Progenitor cell of endocrine pancreas (in vitro differentiated cells): ENCODE data around the gene SDK2. TPM values are rescaled to one million over a fixed set of nuclear protein-coding genes. Genes with fewer than 3 reads are reported as not detected.

Source experiments
- DNase-seq: peaks from one replicate; pipeline ENCODE4 v3.0.0; 2021; ENCODE audit warnings: low spot score; ENCODE audit not compliant: unreplicated experiment
- H3K27ac Mint-ChIP-seq: 2 replicates; pipeline ENCODE4 v1.8.0; 2021; ENCODE audit warnings: mild to moderate bottlenecking, moderate library complexity, mixed read lengths
- H3K27me3 Mint-ChIP-seq: 2 replicates; pipeline ENCODE4 v1.8.0; 2021; ENCODE audit warnings: mixed read lengths
- H3K36me3 Mint-ChIP-seq: 2 replicates; pipeline ENCODE4 v1.8.0; 2022; ENCODE audit warnings: mixed read lengths; ENCODE audit not compliant: insufficient read depth
- H3K4me1 Mint-ChIP-seq: 2 replicates; pipeline ENCODE4 v1.8.0; 2021; ENCODE audit warnings: low read depth, mixed read lengths
- H3K4me3 Mint-ChIP-seq: 2 replicates; pipeline ENCODE4 v1.8.0; 2021; ENCODE audit warnings: low read depth, mild to moderate bottlenecking, moderate library complexity, mixed read lengths
- H3K9me3 Mint-ChIP-seq: 2 replicates; pipeline ENCODE4 v1.8.0; 2021; ENCODE audit warnings: low read depth, mixed read lengths
- total RNA-seq: library from RNA; stranded (reverse); gene quantifications from 2 replicates; pipeline ENCODE4 v1.2.1, GENCODE V29; 2021
- TF ChIP-seq, protein P1 (sequence below): fragments of 200-600 bp; sonication (generic); IDR thresholded peaks from one replicate; pipeline ENCODE4 v1.5.0; 2021; ENCODE audit warnings: antibody characterized with exemption, mild to moderate bottlenecking; ENCODE audit not compliant: unreplicated experiment

Gene SDK2
- total RNA-seq, 1 donor from 2014 or later, result 6.7 TPM

DNA sequence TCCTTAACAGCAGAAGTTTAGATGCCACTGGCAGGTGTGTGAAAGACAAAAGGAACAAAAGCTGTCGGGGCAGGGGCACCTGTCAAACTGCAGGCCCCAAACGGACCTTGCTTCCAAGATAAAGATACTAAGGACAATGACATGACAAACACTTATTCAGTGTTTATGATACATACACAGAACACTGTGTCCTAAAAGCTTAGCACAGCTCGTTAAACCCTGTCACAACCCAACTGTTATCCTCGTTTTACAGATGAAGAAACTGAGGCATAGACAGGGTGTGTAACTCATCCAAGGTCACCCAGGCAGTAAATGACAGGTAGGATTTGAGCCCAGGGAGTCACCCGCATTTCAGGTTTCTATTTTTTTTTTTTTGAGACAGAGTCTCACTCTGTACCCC lies 9.6 kb downstream of the SDK2 start:
- H3K9me3 Mint-ChIP-seq, result no peaks in the 10 kb centered on the region
- DNase-seq, result no peak
- peak overlapping the region; percentile 49 for H3K27ac Mint-ChIP-seq
- no peaks in the 10 kb centered on the region for H3K36me3 Mint-ChIP-seq
- no peak overlapping the region for H3K4me3 Mint-ChIP-seq
- H3K27me3 Mint-ChIP-seq, result peaks cover 6% of the 10 kb centered on the region
- TF ChIP-seq, protein P1, sequence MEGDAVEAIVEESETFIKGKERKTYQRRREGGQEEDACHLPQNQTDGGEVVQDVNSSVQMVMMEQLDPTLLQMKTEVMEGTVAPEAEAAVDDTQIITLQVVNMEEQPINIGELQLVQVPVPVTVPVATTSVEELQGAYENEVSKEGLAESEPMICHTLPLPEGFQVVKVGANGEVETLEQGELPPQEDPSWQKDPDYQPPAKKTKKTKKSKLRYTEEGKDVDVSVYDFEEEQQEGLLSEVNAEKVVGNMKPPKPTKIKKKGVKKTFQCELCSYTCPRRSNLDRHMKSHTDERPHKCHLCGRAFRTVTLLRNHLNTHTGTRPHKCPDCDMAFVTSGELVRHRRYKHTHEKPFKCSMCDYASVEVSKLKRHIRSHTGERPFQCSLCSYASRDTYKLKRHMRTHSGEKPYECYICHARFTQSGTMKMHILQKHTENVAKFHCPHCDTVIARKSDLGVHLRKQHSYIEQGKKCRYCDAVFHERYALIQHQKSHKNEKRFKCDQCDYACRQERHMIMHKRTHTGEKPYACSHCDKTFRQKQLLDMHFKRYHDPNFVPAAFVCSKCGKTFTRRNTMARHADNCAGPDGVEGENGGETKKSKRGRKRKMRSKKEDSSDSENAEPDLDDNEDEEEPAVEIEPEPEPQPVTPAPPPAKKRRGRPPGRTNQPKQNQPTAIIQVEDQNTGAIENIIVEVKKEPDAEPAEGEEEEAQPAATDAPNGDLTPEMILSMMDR, result no peak
- peaks cover 8% of the 10 kb centered on the region for H3K4me1 Mint-ChIP-seq

DNA sequence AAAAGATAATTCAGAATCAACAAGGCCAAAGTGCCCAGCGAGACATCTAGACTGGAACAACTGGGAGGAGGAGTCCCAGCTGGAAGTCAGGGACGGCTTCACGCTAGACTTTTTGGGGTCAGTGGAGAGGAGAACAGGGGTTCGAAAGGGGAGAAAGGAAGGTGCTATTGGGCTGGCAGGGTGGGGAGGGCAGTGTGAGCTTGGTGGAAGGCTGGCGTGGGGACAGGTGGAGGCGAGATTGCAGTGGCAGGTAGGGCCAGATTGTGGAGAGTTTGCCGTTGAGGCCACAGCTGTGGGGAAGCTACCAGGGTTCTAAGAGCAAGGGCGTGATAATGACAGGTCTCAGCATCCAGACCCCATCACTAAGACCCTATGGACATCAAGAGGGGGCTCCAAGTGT lies 10.5 kb downstream of the SDK2 start:
- Mint-ChIP-seq H3K9me3 (no peaks in the 10 kb centered on the region), H3K27ac (peak overlapping the region; percentile 79)

DNA sequence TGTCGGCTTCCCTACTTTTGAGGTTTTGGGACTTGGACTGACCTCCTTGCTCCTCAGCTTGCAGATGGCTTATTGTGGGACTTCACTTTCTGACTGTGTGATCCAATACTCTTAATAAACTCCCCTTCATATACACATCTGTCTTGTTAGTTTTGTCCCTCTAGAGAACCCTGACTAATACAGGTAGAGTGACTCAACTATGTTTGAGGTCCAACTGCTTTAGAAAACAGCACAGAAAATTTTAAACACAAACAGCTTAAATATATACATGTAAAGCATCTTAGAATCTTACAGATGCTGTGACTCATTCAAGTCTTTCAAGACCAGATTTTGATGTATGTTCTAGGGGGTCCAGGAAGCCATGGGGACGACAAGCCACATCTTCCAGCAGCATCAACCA lies 11.7 kb downstream of the SDK2 start:
- Mint-ChIP-seq H3K4me1 (peaks cover 5% of the 10 kb centered on the region), H3K27ac (no peak overlapping the region), H3K9me3 (no peaks in the 10 kb centered on the region), H3K27me3 (no peaks in the 10 kb centered on the region), H3K36me3 (no peaks in the 10 kb centered on the region), H3K4me3 (no peak overlapping the region)
- TF ChIP-seq, protein P1, result no peak
- DNase-seq, result no peak

More for the DNA sequence above, 10.5 kb downstream of the SDK2 start:
- no peak for DNase-seq
- TF ChIP-seq, protein P1, result no peak
- Mint-ChIP-seq H3K27me3 (peaks cover 6% of the 10 kb centered on the region), H3K4me3 (no peak overlapping the region), H3K4me1 (peaks cover 8% of the 10 kb centered on the region), H3K36me3 (no peaks in the 10 kb centered on the region)

DNA sequence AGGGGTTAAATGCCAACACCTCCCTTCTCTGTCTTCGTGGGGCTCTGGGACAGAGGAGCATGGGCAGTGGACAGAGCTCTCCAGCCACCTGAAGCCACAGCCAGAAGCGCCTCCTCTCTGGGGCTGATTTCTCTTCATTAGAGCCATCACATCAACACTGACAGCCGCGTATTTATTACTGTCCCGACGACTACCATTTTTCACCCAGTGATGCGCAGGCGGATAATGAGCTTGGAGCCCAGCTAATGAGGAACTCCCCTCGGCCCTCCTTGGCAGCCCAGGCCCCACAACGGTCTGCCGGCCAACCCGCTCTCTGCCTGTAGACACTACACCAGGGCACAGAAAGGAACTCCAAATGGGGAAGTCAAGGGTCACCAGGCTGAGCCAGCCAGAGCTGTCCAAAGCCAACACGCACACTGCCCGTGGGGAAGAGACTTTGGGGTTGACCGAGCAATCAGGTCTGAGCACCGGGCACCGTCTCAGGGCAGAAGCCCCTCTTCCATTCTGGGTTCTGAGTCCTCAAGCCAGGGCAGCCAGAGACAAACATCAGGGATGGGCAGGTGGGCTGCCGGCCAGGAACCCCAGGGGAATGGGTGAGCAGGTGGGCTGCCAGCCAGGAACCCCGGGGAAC lies 13.2 kb downstream of the SDK2 start:
- no peak for DNase-seq
- no peaks in the 10 kb centered on the region for H3K36me3 Mint-ChIP-seq
- no peaks in the 10 kb centered on the region for H3K27me3 Mint-ChIP-seq
- H3K9me3 Mint-ChIP-seq, result no peaks in the 10 kb centered on the region
- H3K4me1 Mint-ChIP-seq, result peaks cover 5% of the 10 kb centered on the region
- H3K4me3 Mint-ChIP-seq, result no peak overlapping the region
- no peak overlapping the region for H3K27ac Mint-ChIP-seq
- TF ChIP-seq, protein P1, result no peak

DNA sequence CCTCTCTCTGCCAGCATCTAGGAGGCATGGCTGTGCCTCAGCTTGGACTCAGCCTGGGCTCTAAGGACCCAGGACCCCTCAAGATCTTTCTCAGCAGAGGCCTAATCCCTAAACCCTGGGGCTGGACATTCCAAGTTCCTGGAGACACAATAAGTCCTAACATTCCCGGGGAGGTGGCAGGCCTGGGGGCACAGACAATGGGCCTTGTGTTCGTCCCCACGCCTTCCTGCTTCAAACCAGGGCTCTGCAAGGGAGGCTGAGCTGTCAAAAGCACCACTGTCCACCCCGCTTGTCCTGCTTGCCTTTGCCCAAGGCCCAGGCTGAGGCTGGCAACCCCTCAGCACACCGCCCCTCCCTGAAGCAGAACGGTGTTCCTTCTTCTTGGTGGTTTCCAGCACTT lies 13.7 kb downstream of the SDK2 start:
- H3K4me3 Mint-ChIP-seq, result no peak overlapping the region
- H3K4me1 Mint-ChIP-seq, result peaks cover 6% of the 10 kb centered on the region
- DNase-seq, result no peak
- H3K9me3 Mint-ChIP-seq, result no peaks in the 10 kb centered on the region
- TF ChIP-seq, protein P1, result no peak
- no peak overlapping the region for H3K27ac Mint-ChIP-seq
- H3K27me3 Mint-ChIP-seq, result no peaks in the 10 kb centered on the region
- no peaks in the 10 kb centered on the region for H3K36me3 Mint-ChIP-seq
